M059J (cell line): ENCODE results near the gene CDT1. TPM values are rescaled to one million over a fixed set of nuclear protein-coding genes. Genes with fewer than 3 reads are reported as not detected.
A peak's percentile ranks its signal among the peaks of the same experiment; 100 is the strongest.
"Not testable (repeated sequence)": the region's sequence is repeated elsewhere in the genome, so short reads cannot be mapped to it uniquely, and the experiment has no call there.

ENCODE experiments used
- DNase-seq: peaks from one replicate; pipeline ENCODE4 v3.0.0-alpha.2; 2012; ENCODE audit warnings: low read depth
- total RNA-seq: library from RNA; depleted of rRNA; stranded (reverse); fragments of >200 nt; shearing (Covaris generic); gene quantifications from 2 replicates; pipeline ENCODE4 v1.2.3, GENCODE V29; 2014

CDT1 gene
- total RNA-seq, 1 experiment from 2014 or later, result 44.4 TPM

GRCh38 chr16:88782454-88783390 is 20.9 kb upstream of the CDT1 start:
- DNase-seq, result peak; percentile 89

- peak; percentile 51 for DNase-seq
These were observed 20.1 kb upstream of the CDT1 start for GRCh38 chr16:88783391-88784073.

- peak; percentile 83 for DNase-seq
These were observed 19.3 kb upstream of the CDT1 start for GRCh38 chr16:88784074-88784855.

- DNase-seq, result no peak
These were observed 18.8 kb upstream of the CDT1 start for GRCh38 chr16:88784856-88785105.

- peak; percentile 54 for DNase-seq
These were observed 18.3 kb upstream of the CDT1 start, which contains the start of gene PIEZO1 for GRCh38 chr16:88785106-88785924. Gene PIEZO1 (minus strand): TSS chr16:88785220. CDS start chr16:88784964, 256 bp downstream.

GRCh38 chr16:88787579-88788314 is 15.8 kb upstream of the CDT1 start:
- no peak for DNase-seq

- not testable (repeated sequence) for DNase-seq
These were observed 14.8 kb upstream of the CDT1 start for GRCh38 chr16:88788749-88789148.

- no peak for DNase-seq
These were observed 14.0 kb upstream of the CDT1 start for GRCh38 chr16:88789594-88789993.

- DNase-seq, result peak; percentile 41
These were observed 13.0 kb upstream of the CDT1 start for GRCh38 chr16:88790312-88791211.

- DNase-seq, result no peak
These were observed 11.5 kb upstream of the CDT1 start for GRCh38 chr16:88792078-88792550.

GRCh38 chr16:88792668-88793250 is 10.8 kb upstream of the CDT1 start:
- no peak for DNase-seq

GRCh38 chr16:88793251-88793954 is 10.2 kb upstream of the CDT1 start:
- DNase-seq, result no peak

- DNase-seq, result no peak
These were observed 7.3 kb upstream of the CDT1 start for GRCh38 chr16:88796278-88796677.

GRCh38 chr16:88798073-88798472 is 5.5 kb upstream of the CDT1 start:
- no peak for DNase-seq

GRCh38 chr16:88798772-88799455 is 4.7 kb upstream of the CDT1 start:
- no peak for DNase-seq

- no peak for DNase-seq
These were observed 3.9 kb upstream of the CDT1 start for GRCh38 chr16:88799569-88800276.

- DNase-seq, result no peak
These were observed 3.4 kb upstream of the CDT1 start for GRCh38 chr16:88800277-88800592.
